Calu3 (cell line): ENCODE measurements around the gene SHISA9. TPM values are rescaled to one million over a fixed set of nuclear protein-coding genes. Genes with fewer than 3 reads are reported as not detected.

Experiments used
- BruUV-seq: library from RNA; stranded (reverse); fragments of 400-500 nt; replicated peaks from 2 replicates; lab custom pipeline; 2021; lab: Mats Ljungman, UMichigan
- CTCF ChIA-PET: fragments of 300-600 bp; sonication (Branson Sonifier 250); formaldehyde crosslinking; loops from one replicate; lab custom pipeline; 2022; ENCODE audit warnings: antibody characterized with exemption; lab: Charles Lee
- DNase-seq: peaks from one replicate; pipeline ENCODE4 v3.0.0; 2022
- H3K27ac Mint-ChIP-seq: one replicate; pipeline ENCODE4 v1.8.0; 2022; ENCODE audit warnings: mixed read lengths; ENCODE audit not compliant: unreplicated experiment
- H3K27me3 Mint-ChIP-seq: one replicate; pipeline ENCODE4 v1.8.0; 2022; ENCODE audit warnings: mixed read lengths; ENCODE audit not compliant: unreplicated experiment
- H3K36me3 Mint-ChIP-seq: one replicate; pipeline ENCODE4 v1.8.0; 2022; ENCODE audit warnings: mild to moderate bottlenecking, moderate library complexity, mixed read lengths; ENCODE audit not compliant: insufficient read depth, unreplicated experiment
- H3K4me1 Mint-ChIP-seq: one replicate; pipeline ENCODE4 v1.8.0; 2022; ENCODE audit warnings: mild to moderate bottlenecking, low read depth, mixed read lengths; ENCODE audit not compliant: unreplicated experiment
- H3K4me3 Mint-ChIP-seq: one replicate; pipeline ENCODE4 v1.8.0; 2022; ENCODE audit warnings: mild to moderate bottlenecking, low read depth, moderate library complexity, mixed read lengths; ENCODE audit not compliant: unreplicated experiment
- H3K9me3 Mint-ChIP-seq: one replicate; pipeline ENCODE4 v1.8.0; 2022; ENCODE audit warnings: low read depth, mixed read lengths; ENCODE audit not compliant: unreplicated experiment
- intact Hi-C: fragments of 100-400 bp; cut with micrococcal nuclease; formaldehyde crosslinking; loops from one replicate; pipeline ENCODE4 v1.10.0; 2022; ENCODE audit not compliant: unreplicated experiment
- total RNA-seq: library from RNA; stranded (reverse); gene quantifications from 2 replicates; pipeline ENCODE4 v1.2.3, GENCODE V29; 2022
- TF ChIP-seq, protein P1 (sequence below): fragments of 200-600 bp; IDR thresholded peaks from one replicate; pipeline ENCODE4 v1.8.0; 2022; ENCODE audit warnings: antibody characterized with exemption; ENCODE audit not compliant: unreplicated experiment

Gene SHISA9
- total RNA-seq, 1 experiment from 2014 or later: not detected

DNA sequence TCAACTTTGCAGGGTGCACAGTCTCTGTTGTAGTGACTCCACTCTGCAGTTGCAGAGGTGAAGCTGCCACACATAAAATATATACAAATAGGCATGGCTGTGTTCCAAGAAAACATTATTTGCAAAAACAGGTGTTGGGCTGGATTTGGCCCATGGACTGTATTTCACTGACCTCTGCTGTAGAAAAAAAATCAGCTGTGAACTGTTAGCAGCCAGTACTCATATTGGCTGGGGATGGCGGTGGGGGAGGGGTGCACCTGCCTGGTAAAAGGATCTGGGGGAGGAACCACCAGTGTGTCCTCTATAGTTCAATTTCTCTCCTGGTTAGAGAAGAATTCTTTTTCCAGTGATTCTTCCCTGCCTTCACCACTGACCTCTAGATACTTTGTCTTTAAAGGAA, 50.0 kb downstream of the SHISA9 start:
- CTCF ChIA-PET: no interaction called here
- TF ChIP-seq, protein P1, sequence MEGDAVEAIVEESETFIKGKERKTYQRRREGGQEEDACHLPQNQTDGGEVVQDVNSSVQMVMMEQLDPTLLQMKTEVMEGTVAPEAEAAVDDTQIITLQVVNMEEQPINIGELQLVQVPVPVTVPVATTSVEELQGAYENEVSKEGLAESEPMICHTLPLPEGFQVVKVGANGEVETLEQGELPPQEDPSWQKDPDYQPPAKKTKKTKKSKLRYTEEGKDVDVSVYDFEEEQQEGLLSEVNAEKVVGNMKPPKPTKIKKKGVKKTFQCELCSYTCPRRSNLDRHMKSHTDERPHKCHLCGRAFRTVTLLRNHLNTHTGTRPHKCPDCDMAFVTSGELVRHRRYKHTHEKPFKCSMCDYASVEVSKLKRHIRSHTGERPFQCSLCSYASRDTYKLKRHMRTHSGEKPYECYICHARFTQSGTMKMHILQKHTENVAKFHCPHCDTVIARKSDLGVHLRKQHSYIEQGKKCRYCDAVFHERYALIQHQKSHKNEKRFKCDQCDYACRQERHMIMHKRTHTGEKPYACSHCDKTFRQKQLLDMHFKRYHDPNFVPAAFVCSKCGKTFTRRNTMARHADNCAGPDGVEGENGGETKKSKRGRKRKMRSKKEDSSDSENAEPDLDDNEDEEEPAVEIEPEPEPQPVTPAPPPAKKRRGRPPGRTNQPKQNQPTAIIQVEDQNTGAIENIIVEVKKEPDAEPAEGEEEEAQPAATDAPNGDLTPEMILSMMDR: no peak
- DNase-seq: no peak
- no peak overlapping the region for H3K27ac Mint-ChIP-seq
- BruUV-seq: no TSS peak
- H3K9me3 Mint-ChIP-seq: peaks cover 6% of the 10 kb centered on the region
- H3K4me1 Mint-ChIP-seq: no peaks in the 10 kb centered on the region
- intact Hi-C loops: no loop called here
- H3K27me3 Mint-ChIP-seq: no peaks in the 10 kb centered on the region
- H3K4me3 Mint-ChIP-seq: no peak overlapping the region
- no peaks in the 10 kb centered on the region for H3K36me3 Mint-ChIP-seq

DNA sequence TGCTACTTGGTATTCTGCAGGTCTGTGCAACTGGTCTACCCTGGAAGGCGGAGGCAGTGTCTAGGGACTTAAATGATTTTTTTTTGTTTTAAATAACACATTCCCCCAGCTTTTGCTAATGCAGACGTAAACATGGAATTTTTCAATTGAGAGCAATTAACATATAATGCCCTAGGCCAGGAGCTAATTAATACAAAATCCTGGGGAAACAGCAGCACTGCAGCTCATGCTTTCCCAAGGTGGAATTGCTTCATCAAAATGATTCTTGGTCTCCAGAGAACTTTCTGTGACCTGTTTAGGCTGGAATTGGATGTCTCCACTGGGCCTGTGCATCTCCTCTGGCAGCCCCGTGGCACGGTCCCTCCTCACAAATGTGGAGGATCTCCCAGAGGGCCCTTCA, 50.6 kb downstream of the SHISA9 start:
- TF ChIP-seq, protein P1: no peak
- intact Hi-C loops: no loop called here
- Mint-ChIP-seq H3K36me3 (no peaks in the 10 kb centered on the region), H3K27me3 (no peaks in the 10 kb centered on the region), H3K27ac (no peak overlapping the region), H3K9me3 (peaks cover 6% of the 10 kb centered on the region), H3K4me1 (no peaks in the 10 kb centered on the region), H3K4me3 (no peak overlapping the region)
- CTCF ChIA-PET: no interaction called here
- DNase-seq: no peak
- no TSS peak for BruUV-seq

DNA sequence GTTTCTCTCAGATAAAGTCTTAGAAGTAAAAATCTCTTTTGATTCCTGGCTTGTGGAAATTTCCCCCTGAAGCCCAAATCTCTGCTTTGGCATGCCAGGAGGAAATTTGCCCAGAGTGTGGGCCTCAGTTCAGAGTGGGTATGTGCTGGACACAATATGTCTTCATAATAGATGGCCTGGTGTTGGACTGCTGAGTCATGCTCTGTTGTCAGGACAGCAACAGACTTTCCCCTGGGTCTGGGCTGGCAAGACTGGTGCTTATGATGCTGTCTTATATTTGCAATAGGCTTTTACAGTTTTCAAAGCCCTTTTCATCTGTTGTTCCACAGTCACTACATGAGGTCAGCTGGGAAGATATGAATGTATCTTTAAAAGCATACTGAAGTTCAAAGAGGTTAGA, 57.0 kb downstream of the SHISA9 start:
- Mint-ChIP-seq H3K36me3 (no peaks in the 10 kb centered on the region), H3K9me3 (peaks cover 8% of the 10 kb centered on the region), H3K4me3 (no peak overlapping the region), H3K27me3 (no peaks in the 10 kb centered on the region), H3K4me1 (no peaks in the 10 kb centered on the region), H3K27ac (no peak overlapping the region)
- DNase-seq: no peak
- intact Hi-C loops: no loop called here
- CTCF ChIA-PET: no interaction called here
- no TSS peak for BruUV-seq
- TF ChIP-seq, protein P1: no peak

DNA sequence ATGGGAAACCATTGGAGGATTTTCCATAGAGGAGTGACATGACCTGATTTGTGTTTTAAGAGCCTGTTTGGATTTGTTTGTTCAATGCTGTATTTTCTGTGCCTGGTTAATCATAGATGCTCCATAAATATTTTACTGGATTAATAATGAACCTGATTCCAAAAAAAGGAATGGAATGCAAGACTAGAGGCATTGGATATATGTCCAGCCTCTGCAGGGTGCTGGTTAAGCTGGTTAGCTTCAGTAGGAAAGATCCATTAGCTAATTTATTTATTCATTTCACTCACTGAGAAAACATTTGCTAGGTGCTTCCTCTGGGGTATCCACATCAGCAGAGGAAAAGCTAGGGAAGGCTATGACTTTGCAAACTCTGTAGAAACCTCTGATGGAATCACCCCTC, 57.7 kb downstream of the SHISA9 start:
- DNase-seq: no peak
- TF ChIP-seq, protein P1: no peak
- H3K27ac Mint-ChIP-seq: no peak overlapping the region
- peaks cover 5% of the 10 kb centered on the region for H3K9me3 Mint-ChIP-seq
- no peaks in the 10 kb centered on the region for H3K27me3 Mint-ChIP-seq
- no peak overlapping the region for H3K4me3 Mint-ChIP-seq
- BruUV-seq: no TSS peak
- intact Hi-C loops: no loop called here
- H3K36me3 Mint-ChIP-seq: no peaks in the 10 kb centered on the region
- CTCF ChIA-PET: no interaction called here
- no peaks in the 10 kb centered on the region for H3K4me1 Mint-ChIP-seq

DNA sequence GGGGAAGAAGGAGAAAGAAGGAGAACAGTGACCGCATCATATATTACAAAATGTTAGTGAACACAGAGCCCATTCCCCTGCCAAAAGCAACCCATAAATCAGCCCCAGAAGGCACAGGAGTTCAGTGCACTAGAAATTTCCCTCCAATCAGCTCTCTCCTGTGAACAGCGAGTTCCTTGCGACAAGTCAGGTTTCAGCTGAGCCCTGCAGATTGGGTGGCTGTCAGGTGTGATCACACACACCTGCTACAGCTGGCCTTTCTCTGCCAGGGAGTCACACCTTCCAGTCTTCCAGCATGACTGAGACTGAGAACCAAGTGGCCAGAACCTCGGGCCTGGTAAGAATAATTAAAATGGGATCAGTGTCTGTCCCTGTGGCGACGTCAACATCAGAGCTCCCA, 60.2 kb downstream of the SHISA9 start:
- intact Hi-C loops: no loop called here

More for the DNA sequence above, 60.2 kb downstream of the SHISA9 start:
- BruUV-seq: no TSS peak
- no peak for DNase-seq
- Mint-ChIP-seq H3K36me3 (no peaks in the 10 kb centered on the region), H3K9me3 (peaks cover 7% of the 10 kb centered on the region), H3K4me3 (no peak overlapping the region), H3K4me1 (no peaks in the 10 kb centered on the region), H3K27me3 (no peaks in the 10 kb centered on the region), H3K27ac (no peak overlapping the region)
- TF ChIP-seq, protein P1: no peak
- CTCF ChIA-PET: no interaction called here
